Tibial artery (tissue), 4 donors: ENCODE measurements around the gene MYRFL.

ENCODE experiments used
- DNase-seq, 2 donors: peaks; one replicate each; pipeline ENCODE4 v3.0.0-alpha.2; 2019
- H3K27ac ChIP-seq, 2 donors: fragments of 200-600 bp; sonication (generic) in 1 of 2; 1 replicate in 1 of 2; 2 replicates in 1 of 2; pipeline ENCODE4 v1.5.1; 2018 to 2019; ENCODE audit warnings: mild to moderate bottlenecking in 1 of 2
- H3K27me3 ChIP-seq, 2 donors: fragments of 200-600 bp; sonication (generic) in 1 of 2; one replicate each; pipeline versions ENCODE4 v1.5.1 to v1.6.0; 2016 to 2019
- H3K36me3 ChIP-seq, 3 donors: fragments of 200-600 bp; sonication (generic) in 2 of 3; one replicate each; pipeline ENCODE4 v1.5.1; 2016 to 2019; ENCODE audit warnings: mild to moderate bottlenecking in 2 of 3
- H3K4me1 ChIP-seq, 4 donors: fragments of 200-600 bp; sonication (generic) in 2 of 4; 1 replicate in 3 of 4; 2 replicates in 1 of 4; pipeline ENCODE4 v1.5.1; 2016 to 2019
- H3K4me3 ChIP-seq, 2 donors: fragments of 200-600 bp; sonication (generic) in 1 of 2; 1 replicate in 1 of 2; 2 replicates in 1 of 2; pipeline ENCODE4 v1.5.1; 2018 to 2019; ENCODE audit warnings: mild to moderate bottlenecking in 2 of 2
- H3K9me3 ChIP-seq, 3 donors: fragments of 200-600 bp; sonication (generic) in 1 of 3; one replicate each; pipeline ENCODE4 v1.5.1; 2016 to 2019
- intact Hi-C: fragments of 100-400 bp; cut with DNase I; formaldehyde crosslinking; loops from one replicate; pipeline ENCODE4 v1.15.0; 2023; ENCODE audit warnings: low total_unique reads
- TF ChIP-seq, protein P1 (sequence below), 2 experiments: fragments of 200-600 bp in 1 of 2; fragments of 450-650 bp in 1 of 2; IDR thresholded peaks; one replicate each; pipeline ENCODE4 v1.5.1; 2017 to 2019; ENCODE audit warnings: antibody characterized with exemption in 2 of 2, mild to moderate bottlenecking in 1 of 2, moderate library complexity in 1 of 2

MYRFL gene

GRCh38 chr12:69932154-69932553 lies 107.1 kb downstream of the MYRFL start:
- TF ChIP-seq, protein P1, sequence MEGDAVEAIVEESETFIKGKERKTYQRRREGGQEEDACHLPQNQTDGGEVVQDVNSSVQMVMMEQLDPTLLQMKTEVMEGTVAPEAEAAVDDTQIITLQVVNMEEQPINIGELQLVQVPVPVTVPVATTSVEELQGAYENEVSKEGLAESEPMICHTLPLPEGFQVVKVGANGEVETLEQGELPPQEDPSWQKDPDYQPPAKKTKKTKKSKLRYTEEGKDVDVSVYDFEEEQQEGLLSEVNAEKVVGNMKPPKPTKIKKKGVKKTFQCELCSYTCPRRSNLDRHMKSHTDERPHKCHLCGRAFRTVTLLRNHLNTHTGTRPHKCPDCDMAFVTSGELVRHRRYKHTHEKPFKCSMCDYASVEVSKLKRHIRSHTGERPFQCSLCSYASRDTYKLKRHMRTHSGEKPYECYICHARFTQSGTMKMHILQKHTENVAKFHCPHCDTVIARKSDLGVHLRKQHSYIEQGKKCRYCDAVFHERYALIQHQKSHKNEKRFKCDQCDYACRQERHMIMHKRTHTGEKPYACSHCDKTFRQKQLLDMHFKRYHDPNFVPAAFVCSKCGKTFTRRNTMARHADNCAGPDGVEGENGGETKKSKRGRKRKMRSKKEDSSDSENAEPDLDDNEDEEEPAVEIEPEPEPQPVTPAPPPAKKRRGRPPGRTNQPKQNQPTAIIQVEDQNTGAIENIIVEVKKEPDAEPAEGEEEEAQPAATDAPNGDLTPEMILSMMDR (IDR thresholded peaks at IDR 0.05): no peak

GRCh38 chr12:69932676-69933552 lies 107.9 kb downstream of the MYRFL start:
- Histone ChIP-seq H3K4me1 (peaks cover 0 to 6% (median 0%) of the 10 kb centered on the region in 4 donors), H3K27me3 (no peaks in the 10 kb centered on the region), H3K36me3 (no peaks in the 10 kb centered on the region), H3K4me3 (no peak overlapping the region), H3K27ac (no peak overlapping the region), H3K9me3 (no peaks in the 10 kb centered on the region)
- TF ChIP-seq, protein P1 (IDR thresholded peaks at IDR 0.05): no peak
- intact Hi-C loops: no loop called here
- DNase-seq: no peak

More at GRCh38 chr12:69932154-69932553, 107.1 kb downstream of the MYRFL start:
- no peaks in the 10 kb centered on the region for H3K27me3 ChIP-seq
- H3K9me3 ChIP-seq: no peaks in the 10 kb centered on the region
- H3K27ac ChIP-seq: no peak overlapping the region
- no peak for DNase-seq
- no peaks in the 10 kb centered on the region for H3K36me3 ChIP-seq
- H3K4me1 ChIP-seq: peaks cover 0 to 6% (median 0%) of the 10 kb centered on the region in 4 donors
- intact Hi-C loops: no loop called here
- no peak overlapping the region for H3K4me3 ChIP-seq

DNA sequence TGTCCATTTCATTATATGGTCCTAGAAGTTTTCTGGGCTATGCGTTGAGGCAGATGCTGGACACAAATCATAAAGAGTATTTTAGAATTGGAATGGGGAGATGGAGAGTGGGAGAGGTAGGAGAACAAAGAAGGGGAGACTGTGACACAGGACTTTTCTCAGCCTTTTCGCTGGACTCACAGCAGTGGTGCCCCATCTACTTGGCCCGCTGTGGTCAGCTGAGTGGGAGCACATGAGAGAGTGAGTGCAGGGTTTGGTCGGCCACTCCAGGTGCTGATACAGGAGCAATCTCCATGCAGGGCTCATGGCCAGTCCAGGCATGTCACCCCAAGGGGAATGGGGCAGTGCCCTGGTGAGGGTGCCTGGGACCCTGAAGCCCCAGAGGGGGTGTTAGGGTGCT lies 109.0 kb downstream of the MYRFL start:
- Histone ChIP-seq H3K4me3 (no peak overlapping the region), H3K4me1 (peaks cover 0 to 6% (median 0%) of the 10 kb centered on the region in 4 donors), H3K9me3 (no peaks in the 10 kb centered on the region), H3K27ac (no peak overlapping the region), H3K27me3 (no peaks in the 10 kb centered on the region), H3K36me3 (no peaks in the 10 kb centered on the region)
- DNase-seq: no peak
- intact Hi-C loops: no loop called here
- TF ChIP-seq, protein P1 (IDR thresholded peaks at IDR 0.05): no peak

DNA sequence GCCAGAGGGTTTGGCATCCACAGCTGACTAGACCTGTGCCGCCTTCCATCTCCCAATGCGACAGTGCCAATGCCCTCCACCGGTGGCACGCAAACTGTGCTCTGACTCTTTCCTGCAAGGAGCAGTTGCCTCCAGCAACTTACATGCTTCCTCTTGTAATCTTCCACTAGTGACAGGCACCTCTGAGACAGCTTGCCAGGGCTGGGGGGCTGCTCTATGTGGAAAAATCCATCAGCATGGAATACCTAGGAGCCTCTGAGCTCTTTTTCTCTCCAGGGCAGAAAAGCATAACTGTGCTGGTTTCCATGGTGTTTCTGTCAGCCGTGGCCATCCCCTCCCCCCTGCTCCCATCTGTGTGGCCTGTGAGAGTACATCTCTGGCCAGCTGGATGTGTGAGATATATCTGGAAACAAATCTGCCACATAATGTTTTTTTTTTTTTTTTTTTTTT lies 110.6 kb downstream of the MYRFL start:
- H3K4me1 ChIP-seq: peaks cover 0 to 6% (median 0%) of the 10 kb centered on the region in 4 donors
- intact Hi-C loops: no loop called here
- no peak overlapping the region for H3K27ac ChIP-seq
- H3K4me3 ChIP-seq: no peak overlapping the region
- H3K36me3 ChIP-seq: no peaks in the 10 kb centered on the region
- no peak for DNase-seq
- TF ChIP-seq, protein P1 (IDR thresholded peaks at IDR 0.05): no peak
- H3K9me3 ChIP-seq: no peaks in the 10 kb centered on the region
- H3K27me3 ChIP-seq: no peaks in the 10 kb centered on the region

- no peak for DNase-seq
- intact Hi-C loops: no loop called here
These were observed 111.2 kb downstream of the MYRFL start for GRCh38 chr12:69936214-69936731.

More at GRCh38 chr12:69936214-69936731, 111.2 kb downstream of the MYRFL start:
- no peak overlapping the region for H3K4me3 ChIP-seq
- TF ChIP-seq, protein P1 (IDR thresholded peaks at IDR 0.05): no peak
- H3K27me3 ChIP-seq: no peaks in the 10 kb centered on the region
- no peak overlapping the region for H3K27ac ChIP-seq
- H3K4me1 ChIP-seq: peaks cover 0 to 6% (median 0%) of the 10 kb centered on the region in 4 donors
- no peaks in the 10 kb centered on the region for H3K9me3 ChIP-seq
- no peaks in the 10 kb centered on the region for H3K36me3 ChIP-seq
